IPS-18c (cell line): Measurements from ENCODE around the gene RSF1.

Experiments used
- H3K4me3 ChIP-seq: 2 replicates; pipeline ENCODE4 v1.7.0; 2013; ENCODE audit warnings: low read depth, mild to moderate bottlenecking, low read length, moderate library complexity; ENCODE audit not compliant: insufficient read depth
- H3K9me3 ChIP-seq: one replicate; pipeline ENCODE4 v1.6.1; 2013; ENCODE audit warnings: mild to moderate bottlenecking, low read length, moderate library complexity; ENCODE audit not compliant: control insufficient read depth, insufficient read depth

The RSF1 gene

DNA sequence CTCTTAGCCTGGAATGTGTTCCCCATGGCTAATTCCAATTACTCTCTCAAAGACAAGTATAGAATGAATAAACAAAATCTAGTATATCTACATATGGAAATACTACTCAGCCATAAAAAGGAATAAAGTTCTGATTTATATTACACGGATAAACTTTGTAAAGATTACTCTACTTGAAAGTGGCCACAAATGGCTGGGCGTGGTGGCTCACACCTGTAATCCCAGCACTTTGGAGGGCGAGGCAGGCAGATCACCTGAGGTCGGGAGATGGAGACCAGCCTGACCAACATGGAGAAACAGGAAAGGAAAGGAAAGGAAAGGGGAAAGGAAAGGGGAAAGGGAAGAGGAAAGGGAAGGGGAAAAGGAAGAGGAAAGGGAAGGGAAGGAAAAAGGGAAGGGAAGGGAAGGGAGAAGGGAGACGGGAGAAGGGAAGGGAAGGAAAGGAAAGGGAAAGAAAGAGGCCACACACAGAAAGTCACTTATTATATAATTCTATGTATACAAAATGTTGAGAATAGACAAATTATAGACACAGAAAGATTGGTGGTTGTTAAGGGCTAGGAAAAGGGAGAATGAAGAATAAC is 92.2 kb downstream of the RSF1 start:
- no peak overlapping the region for H3K4me3 ChIP-seq
- H3K9me3 ChIP-seq = peaks cover 4% of the 10 kb centered on the region

DNA sequence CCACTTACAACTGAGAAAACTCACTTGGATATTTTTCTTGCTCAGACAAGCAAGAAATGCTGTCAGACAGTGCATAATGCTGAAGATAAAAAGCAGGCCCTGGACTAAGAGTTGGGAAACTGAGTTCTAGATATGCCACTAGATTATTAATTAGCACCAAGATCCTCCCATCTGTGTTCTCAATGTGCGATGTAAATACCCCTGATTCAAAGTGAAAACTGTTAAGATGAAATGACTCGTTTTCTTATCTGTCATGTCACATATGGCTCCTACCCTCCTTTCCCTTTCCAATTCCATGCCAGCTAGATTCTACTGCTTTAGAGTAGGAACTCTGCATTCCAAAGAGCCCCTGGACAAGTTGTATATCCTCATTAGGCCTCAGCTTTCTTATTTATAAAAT is 94.0 kb downstream of the RSF1 start:
- Histone ChIP-seq H3K4me3 (no peak overlapping the region), H3K9me3 (peaks cover 4% of the 10 kb centered on the region)

DNA sequence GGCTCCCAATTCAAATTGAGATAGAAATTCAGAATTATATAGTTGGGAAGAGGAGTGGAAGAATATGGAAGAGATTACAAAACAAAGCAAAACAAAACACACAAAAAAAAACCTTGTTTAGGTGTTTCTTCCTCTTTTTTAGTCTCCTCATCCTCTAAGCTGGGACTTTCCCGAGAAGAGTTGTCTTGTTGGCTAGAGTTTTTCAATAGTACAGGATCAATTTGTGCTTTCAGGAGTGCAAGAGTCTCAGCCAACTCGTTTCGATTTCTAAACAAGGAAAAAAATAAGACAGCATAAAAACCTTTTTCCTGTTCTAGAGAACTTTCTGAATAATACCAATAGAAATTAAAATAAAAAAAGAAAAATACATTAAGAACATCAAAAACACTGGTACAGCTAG is 95.1 kb downstream of the RSF1 start:
- Histone ChIP-seq H3K4me3 (no peak overlapping the region), H3K9me3 (no peaks in the 10 kb centered on the region)

DNA sequence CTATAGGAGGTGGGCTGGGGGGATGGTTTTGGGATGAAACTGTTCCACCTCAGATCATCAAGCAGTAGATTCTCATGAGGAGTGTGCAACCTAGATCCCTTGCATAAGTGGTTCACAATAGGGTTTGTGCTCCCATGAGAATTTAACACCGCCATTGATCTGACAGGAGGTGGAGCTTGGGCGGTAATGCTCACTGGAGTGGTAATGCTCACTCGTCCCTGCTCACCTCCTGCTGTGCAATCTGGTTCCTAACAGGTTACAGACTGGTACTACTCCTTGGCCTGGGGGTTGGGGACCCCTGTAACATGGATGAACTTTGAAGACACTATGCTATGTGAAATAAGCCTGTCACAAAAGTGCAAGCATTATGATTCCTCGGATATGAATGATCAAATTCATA is 95.9 kb downstream of the RSF1 start:
- Histone ChIP-seq H3K4me3 (no peak overlapping the region), H3K9me3 (no peaks in the 10 kb centered on the region)

DNA sequence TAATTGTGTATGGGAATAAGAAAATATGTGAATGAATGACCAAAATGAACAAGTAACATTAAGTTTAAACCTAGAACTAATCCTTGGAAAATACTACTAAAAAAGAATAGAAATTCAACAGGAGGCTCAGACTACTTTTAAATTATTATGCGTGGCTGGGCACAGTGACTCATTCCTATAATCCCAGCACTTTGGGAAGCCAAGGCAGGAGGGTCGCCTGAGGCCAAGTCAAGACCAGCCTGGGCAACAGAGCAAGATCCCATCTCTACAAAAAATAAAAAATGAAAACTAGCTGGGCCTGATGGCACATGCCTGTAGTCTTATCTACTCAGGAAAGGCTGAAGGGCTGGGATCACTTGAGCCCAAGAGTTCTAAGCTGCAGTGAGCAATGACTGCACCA is 97.5 kb downstream of the RSF1 start:
- no peaks in the 10 kb centered on the region for H3K9me3 ChIP-seq
- H3K4me3 ChIP-seq = no peak overlapping the region

DNA sequence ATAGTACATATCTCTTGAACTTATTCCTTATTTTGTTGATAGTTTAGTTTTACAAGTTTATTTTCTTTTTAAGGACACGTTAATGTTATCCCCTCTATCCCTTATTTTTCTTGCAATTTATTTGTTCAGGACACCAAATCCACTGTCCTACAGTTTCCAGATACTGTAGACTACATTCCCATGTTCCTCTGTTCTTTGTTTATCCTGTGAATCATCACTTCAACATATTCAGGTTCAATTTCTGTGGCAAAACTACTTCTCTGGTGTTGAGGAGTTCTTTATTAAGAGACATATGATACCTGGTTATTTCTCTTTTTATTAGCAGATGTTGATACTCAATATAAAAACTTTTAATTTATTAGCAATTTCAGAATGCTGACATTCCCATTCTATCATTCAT is 110.2 kb downstream of the RSF1 start:
- H3K9me3 ChIP-seq = no peaks in the 10 kb centered on the region
- H3K4me3 ChIP-seq = no peak overlapping the region

DNA sequence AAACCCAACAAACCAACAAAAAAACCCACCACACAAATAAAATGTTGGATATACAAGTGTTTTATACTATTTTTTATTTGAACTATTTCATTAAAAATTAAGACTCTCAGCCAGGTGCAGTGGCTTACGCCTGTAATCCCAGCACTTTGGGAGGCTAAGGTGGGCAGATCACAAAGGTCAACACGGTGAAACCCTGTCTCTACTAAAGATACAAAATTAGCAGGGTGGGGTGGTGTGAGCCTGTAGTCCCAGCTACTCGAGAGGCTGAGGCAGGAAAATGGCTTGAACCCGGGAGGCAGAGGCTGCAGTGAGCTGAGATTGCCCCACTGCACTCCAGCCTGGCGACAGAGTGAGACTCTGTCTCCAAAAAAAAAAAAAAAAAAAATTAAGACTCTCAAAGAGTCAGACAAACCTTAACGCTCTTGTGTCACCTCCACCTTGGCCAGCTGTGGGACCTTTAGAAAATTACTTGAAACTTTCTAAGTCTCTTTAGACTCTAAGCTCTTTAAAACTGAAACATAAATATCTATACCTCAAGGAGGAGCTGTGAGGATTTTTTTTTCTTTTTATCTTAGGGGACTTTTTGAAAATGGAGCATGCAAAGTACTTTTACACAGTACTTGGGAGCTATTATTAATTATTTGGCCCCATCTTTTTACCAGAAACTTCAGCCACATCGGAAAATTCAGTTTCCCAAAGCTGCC is 114.5 kb downstream of the RSF1 start:
- H3K9me3 ChIP-seq = no peaks in the 10 kb centered on the region

DNA sequence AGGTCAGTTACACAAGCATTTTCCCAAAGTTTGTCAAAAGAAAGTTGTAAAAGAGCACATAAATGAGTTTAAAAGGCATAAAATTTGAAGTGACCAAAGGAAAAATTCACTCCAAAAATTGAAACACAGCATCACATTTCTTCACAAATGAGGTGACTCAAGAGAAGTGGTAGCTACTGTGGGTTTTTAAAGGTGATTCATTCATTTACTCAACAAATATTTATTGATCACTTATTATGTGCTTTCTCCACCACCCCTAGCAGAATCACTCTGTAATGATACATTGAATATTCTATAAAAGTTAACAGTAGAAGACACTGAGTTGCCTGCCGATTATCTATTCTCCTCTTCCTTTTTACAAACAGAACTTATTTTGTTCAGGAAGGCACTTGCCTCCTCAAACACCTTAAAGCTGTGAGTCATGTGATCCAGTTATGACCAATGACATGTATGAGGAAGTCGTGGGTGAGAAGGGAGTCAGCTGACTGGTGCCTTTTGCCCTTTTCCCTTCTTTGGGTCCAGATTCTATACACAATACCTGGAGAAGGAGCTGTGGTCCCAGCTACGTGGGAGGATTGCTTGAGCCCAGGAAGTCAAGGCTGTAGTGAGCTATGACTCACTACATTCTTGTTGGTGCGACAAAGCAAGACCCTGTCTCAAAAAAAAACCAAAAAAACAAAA is 115.2 kb downstream of the RSF1 start:
- Histone ChIP-seq H3K9me3 (no peaks in the 10 kb centered on the region), H3K4me3 (no peak overlapping the region)

More for the DNA sequence above, 114.5 kb downstream of the RSF1 start:
- no peak overlapping the region for H3K4me3 ChIP-seq

DNA sequence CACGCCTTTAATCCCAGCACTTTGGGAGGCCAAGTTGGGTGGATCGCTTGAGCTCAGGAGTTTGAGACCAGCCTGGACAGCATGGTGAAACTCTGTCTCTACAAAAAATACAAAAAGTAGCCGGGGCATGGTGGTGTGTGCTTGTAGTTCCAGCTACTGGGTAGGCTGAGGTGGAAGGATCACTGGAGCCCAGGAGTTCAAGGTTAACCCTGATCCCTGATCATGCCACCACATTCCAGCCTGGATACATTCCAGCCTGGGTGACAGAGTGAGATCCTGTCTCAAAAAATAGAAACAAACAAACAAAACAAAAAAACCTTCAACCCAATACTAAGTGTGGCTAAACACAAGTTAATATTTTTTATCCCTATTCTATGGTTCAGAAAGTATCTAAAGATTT is 116.5 kb downstream of the RSF1 start:
- no peaks in the 10 kb centered on the region for H3K9me3 ChIP-seq
- H3K4me3 ChIP-seq = no peak overlapping the region

DNA sequence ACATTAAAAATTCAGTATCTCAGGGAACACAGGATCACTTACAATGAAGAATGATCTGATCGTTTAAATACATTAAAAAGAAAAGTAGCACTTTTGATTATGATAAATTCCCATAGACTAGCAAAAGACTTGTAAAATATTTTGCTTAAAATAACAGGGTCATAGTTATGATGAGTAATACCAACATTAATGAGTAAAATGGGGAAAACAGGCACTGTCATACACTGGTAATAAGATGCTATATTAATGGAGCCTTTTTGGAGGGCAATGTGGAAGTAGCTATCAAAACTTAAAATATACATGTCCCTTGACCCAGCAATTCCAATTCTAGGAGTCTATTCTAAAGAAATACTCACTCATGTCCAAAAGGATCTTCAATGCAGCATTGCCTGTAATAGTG is 121.1 kb downstream of the RSF1 start:
- H3K4me3 ChIP-seq = no peak overlapping the region

DNA sequence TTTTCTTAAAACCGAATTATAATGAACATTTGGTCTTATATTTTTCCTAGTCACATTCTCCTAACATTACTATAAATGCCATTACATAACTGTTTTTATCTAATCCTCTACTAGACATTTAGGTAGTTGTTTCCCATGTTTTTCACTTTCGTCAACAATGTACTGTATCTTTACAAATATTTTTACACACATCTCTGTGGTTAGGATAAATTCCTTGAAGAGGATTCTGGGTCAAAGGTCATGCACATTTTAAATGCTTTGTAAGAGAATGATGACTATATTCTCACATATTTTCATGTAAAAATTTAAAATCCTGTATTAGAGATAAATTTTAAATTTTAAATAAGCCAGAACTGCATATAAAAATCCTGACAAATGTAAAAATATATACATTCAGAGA is 121.6 kb downstream of the RSF1 start:
- no peaks in the 10 kb centered on the region for H3K9me3 ChIP-seq

More for the DNA sequence above, 121.1 kb downstream of the RSF1 start:
- no peaks in the 10 kb centered on the region for H3K9me3 ChIP-seq

DNA sequence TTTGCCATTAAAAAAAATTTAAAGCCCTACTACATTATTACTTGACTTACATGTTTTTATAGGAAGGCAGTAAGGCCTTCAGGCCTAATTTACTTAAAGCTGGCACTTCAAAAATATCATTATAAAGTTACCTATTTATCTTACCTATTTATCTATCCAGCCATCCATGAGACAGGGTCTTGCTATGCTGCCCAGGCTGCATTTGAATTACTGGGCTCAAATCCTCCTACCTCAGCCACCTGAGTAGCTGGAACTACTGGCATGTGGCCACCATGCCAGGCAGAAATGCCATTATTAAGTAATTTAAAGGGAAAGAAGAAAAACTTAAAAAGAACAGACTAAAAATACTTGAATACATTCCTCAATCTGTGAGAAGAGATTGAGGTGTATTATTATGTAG is 122.7 kb downstream of the RSF1 start:
- no peak overlapping the region for H3K4me3 ChIP-seq
- no peaks in the 10 kb centered on the region for H3K9me3 ChIP-seq

More for the DNA sequence above, 121.6 kb downstream of the RSF1 start:
- no peak overlapping the region for H3K4me3 ChIP-seq

DNA sequence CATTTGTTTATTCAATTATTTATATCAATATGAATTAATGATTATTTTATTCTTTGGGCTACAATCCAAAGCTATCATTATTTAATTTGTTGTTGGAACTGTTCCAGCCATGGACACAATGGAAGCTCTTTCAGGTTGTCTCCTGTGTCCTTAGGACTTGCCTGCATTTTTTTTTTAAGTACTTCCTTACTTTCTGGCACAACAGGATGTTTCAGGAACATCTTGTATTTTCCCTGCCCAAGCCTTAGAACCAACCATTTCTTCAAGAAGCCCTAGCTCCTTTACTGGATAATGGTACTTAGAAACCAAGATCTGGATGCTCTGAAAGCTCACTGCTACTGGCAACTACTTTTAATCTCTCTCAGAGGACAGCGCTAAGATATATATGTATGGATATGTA is 125.1 kb downstream of the RSF1 start:
- H3K9me3 ChIP-seq = no peaks in the 10 kb centered on the region
- H3K4me3 ChIP-seq = no peak overlapping the region

DNA sequence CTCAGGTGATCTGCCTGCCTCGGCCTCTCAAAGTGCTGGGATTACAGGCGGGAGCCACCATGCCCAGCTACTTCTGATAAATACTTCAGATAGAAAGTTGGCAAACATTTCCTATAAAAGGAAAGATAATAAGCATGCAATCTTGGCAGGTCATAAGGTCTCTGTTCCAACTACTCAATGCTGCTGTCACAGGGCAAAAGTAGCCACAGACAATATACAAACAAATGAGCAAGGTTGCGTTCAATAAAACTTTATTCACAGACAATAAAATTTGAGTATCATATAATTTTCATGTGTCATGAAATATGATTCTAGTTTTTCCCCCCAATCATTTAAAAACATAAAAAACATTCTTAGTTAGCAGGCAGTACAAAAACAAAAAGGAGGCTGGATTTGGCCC is 129.9 kb downstream of the RSF1 start:
- Histone ChIP-seq H3K4me3 (no peak overlapping the region), H3K9me3 (no peaks in the 10 kb centered on the region)

DNA sequence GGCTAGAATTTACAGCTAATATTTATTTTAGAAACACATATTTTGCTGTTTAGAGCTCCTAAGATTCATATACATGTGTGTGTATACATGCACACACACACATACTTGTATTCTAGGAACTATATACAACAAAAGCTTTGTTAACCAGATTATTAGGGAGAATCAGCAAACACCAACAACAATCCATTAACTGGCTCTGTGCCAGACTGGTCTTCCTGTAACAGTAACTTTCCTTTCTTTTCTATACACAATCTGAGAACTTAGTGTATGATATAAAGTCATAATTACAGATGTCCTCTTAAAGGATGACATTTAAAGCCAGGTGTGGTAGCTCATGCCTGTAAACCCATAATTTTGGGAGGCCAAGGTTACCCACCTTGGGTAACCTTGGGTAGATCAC is 133.4 kb downstream of the RSF1 start:
- H3K9me3 ChIP-seq = no peaks in the 10 kb centered on the region

DNA sequence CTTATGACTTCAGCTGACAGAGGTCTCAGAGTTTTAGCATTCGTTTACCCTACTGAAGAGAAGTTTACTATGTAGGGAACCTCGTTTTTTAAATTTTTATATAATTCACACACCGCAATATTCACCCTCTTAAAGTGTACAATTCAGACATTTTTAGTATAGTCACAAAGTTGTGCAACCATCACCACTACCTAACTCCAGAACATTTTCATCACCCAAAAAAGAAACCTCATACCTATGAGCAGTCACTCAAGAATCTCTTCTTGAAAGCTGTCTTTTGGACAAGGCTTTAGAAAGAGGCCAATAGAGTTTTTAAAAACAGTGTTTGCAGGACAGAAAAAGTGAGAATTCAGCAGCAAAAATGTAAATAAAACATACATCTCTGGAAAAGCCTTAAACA is 143.4 kb downstream of the RSF1 start:
- no peaks in the 10 kb centered on the region for H3K9me3 ChIP-seq
- no peak overlapping the region for H3K4me3 ChIP-seq

More for the DNA sequence above, 133.4 kb downstream of the RSF1 start:
- no peak overlapping the region for H3K4me3 ChIP-seq

DNA sequence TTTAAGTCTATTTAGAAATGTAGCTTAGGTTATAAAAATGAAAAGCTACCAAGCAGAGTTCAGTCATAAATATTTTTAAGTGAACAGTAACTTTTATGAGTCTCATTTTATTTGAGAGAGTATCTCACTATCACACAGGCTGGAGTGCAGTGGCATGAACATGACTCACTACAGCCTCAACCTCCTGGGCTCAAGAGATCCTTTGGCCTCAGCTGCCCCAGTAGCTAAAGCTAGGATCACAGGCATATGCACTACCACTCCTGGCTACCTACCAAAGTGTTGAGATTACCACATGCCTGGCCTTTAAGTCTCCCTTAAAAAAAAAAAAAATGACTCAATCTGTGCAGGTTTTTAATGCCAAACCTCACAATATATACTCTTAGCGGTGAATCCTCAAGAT is 148.3 kb downstream of the RSF1 start:
- no peak overlapping the region for H3K4me3 ChIP-seq

DNA sequence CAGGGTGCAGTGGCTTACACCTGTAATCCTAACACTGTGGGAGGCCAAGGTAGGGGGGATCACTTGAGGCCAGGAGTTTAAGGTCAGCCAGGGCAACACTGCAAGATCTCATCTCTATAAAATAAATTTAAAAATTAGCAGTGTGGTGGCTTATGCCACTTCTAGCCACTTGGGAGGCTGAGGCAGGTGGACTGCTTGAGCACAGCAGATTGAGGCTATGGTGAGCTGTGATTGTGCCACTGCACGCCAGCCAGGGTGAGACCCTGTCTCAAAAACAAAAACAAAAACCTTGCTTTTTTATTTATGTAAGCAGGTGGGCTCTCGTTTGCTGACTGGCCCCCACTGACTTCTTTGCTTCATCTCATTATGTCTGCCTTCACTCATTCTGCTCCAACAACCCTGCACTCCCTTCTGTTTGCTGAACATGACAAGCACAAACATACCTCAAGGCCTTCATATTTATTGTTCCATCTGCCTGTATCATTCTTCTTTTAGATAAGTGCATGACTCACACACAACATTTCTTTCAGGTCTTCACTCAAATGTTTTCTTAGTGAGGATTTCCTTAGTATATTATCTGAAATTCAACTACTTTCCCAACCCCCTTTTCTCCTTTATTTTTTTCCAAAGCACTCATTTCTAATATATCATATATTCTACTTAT is 150.5 kb downstream of the RSF1 start:
- H3K9me3 ChIP-seq = no peaks in the 10 kb centered on the region
- H3K4me3 ChIP-seq = no peak overlapping the region

More for the DNA sequence above, 148.3 kb downstream of the RSF1 start:
- no peaks in the 10 kb centered on the region for H3K9me3 ChIP-seq
